Memory B cell (primary cell): Measurements from ENCODE around the gene RUNX2.
A peak's percentile ranks its signal among the peaks of the same experiment; 100 is the strongest.

Source experiments
- ATAC-seq: fragments of 150-1000 bp; cut with Tn5 transposase; 2 replicates; pipeline ENCODE4 v1.10.0; 2021; ENCODE audit warnings: low read depth, mild to moderate bottlenecking, moderate library complexity
- DNase-seq, 2 donors: peaks; one replicate each; pipeline ENCODE4 v3.0.0; 2022; ENCODE audit warnings: low spot score in 2 of 2
- H3K27ac Mint-ChIP-seq: one replicate; pipeline ENCODE4 v1.8.0; 2022; ENCODE audit warnings: mild to moderate bottlenecking, moderate library complexity, mixed read lengths
- H3K27me3 Mint-ChIP-seq: one replicate; pipeline ENCODE4 v1.8.0; 2022; ENCODE audit warnings: mixed read lengths
- H3K36me3 Mint-ChIP-seq: one replicate; pipeline ENCODE4 v1.8.0; 2022; ENCODE audit warnings: mild to moderate bottlenecking, mixed read lengths
- H3K4me1 Mint-ChIP-seq: one replicate; pipeline ENCODE4 v1.8.0; 2022; ENCODE audit warnings: mixed read lengths
- H3K4me3 Mint-ChIP-seq: one replicate; pipeline ENCODE4 v1.8.0; 2022; ENCODE audit warnings: mild to moderate bottlenecking, moderate library complexity, mixed read lengths
- H3K9me3 Mint-ChIP-seq: one replicate; pipeline ENCODE4 v1.8.0; 2022; ENCODE audit warnings: mixed read lengths

Gene RUNX2

DNA sequence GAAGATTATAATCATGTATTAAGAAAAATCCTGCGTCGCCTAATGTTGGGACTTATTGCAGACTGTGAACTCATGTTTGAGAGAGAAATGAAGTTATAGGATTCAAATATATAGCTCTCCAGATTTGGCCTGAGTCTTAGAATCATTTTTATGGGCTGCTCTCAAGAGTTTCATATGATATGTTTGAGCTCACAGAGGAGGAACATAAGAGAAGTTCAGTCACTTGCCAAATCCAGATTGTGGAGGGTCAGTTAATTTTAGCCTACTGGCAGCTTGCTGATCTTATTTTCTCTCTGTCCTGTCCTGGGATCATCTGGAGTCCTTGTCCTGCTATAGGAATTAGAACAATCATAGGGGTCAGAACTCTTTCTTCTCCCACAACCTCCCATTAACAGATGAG, 235.7 kb downstream of the RUNX2 start:
- H3K27ac Mint-ChIP-seq, result no peak overlapping the region
- ATAC-seq (no peak), DNase-seq (no peak)
- H3K4me1 Mint-ChIP-seq, result peaks cover 4% of the 10 kb centered on the region
- peaks cover 3% of the 10 kb centered on the region for H3K27me3 Mint-ChIP-seq
- H3K4me3 Mint-ChIP-seq, result no peak overlapping the region
- H3K9me3 Mint-ChIP-seq, result no peaks in the 10 kb centered on the region
- H3K36me3 Mint-ChIP-seq, result no peaks in the 10 kb centered on the region

DNA sequence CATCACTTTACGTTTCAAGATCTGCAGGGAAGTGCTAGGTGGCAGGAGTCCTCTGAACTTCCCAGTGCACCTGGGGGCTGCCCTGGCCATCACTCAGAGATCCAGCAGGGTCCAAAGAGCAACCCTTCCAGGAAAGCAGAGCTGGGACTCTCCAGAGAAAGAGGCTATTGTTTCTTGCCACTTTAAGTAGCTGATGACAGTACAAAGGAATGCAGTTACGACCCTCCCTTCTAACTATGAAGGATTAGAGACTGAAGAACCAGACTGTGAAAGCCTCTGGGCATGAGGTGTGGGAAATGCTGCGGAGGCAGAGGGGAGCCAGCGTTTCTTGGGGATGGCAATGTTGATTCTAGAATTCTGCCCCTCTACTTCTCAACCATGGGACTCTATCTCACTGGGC, 238.8 kb downstream of the RUNX2 start:
- Mint-ChIP-seq H3K9me3 (no peaks in the 10 kb centered on the region), H3K36me3 (no peaks in the 10 kb centered on the region), H3K4me1 (no peaks in the 10 kb centered on the region), H3K27ac (no peak overlapping the region), H3K4me3 (no peak overlapping the region), H3K27me3 (peaks cover 1% of the 10 kb centered on the region)
- ATAC-seq (no peak), DNase-seq (no peak)

GRCh38 chr6:45567879-45568278, 239.7 kb downstream of the RUNX2 start:
- DNase-seq (no peak), ATAC-seq (no peak)
- Mint-ChIP-seq H3K36me3 (no peaks in the 10 kb centered on the region), H3K9me3 (no peaks in the 10 kb centered on the region), H3K4me1 (no peaks in the 10 kb centered on the region), H3K27ac (no peak overlapping the region), H3K27me3 (peaks cover 1% of the 10 kb centered on the region), H3K4me3 (no peak overlapping the region)

GRCh38 chr6:45568626-45569025, 240.5 kb downstream of the RUNX2 start:
- ATAC-seq, result no peak
- Mint-ChIP-seq H3K27ac (no peak overlapping the region), H3K9me3 (no peaks in the 10 kb centered on the region), H3K36me3 (no peaks in the 10 kb centered on the region), H3K4me1 (no peaks in the 10 kb centered on the region), H3K4me3 (no peak overlapping the region), H3K27me3 (peaks cover 1% of the 10 kb centered on the region)
- DNase-seq, result no peak

DNA sequence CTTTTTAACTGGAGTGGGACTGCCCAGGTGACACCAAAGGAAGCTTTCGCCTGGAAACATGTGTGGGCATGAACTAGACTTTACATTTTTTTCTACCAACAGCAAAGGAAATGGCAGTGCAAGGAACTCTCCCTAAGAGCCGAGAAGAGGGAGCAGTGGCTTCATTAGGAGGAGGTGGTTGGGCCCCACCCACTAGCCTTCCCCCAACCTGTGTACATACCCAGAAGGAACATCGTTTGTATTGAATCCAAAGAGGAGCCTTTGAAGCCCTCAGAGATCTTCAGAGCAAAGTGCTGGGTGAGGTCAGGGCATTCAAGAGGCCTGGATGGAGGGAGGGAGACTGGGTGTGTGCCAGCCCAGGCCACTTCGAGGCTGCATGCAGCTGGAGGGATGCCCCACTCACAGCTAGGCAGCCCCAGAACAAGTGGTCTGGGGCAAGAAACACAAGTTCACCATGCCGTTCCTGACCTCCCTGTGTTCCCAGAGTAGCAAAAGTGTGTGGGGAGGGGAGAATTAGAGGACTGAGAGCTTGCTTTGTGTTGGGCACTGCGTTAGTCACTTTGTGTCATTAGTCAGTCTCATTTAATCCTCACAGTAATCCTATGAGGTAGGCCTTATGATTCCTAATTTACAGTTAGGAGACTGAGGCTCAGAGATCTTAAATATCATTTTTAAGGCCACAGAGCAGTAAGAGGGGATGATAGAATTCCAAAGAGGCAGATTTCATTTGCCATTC, 241.2 kb downstream of the RUNX2 start:
- ATAC-seq, result no peak
- no peaks in the 10 kb centered on the region for H3K36me3 Mint-ChIP-seq
- DNase-seq, result no peak
- H3K27me3 Mint-ChIP-seq, result peaks cover under 1% of the 10 kb centered on the region
- H3K9me3 Mint-ChIP-seq, result no peaks in the 10 kb centered on the region
- peaks cover 2% of the 10 kb centered on the region for H3K4me1 Mint-ChIP-seq
- H3K4me3 Mint-ChIP-seq, result no peak overlapping the region
- H3K27ac Mint-ChIP-seq, result no peak overlapping the region

- Mint-ChIP-seq H3K27ac (no peak overlapping the region), H3K4me3 (no peak overlapping the region), H3K4me1 (peaks cover 2% of the 10 kb centered on the region), H3K27me3 (no peaks in the 10 kb centered on the region), H3K36me3 (no peaks in the 10 kb centered on the region), H3K9me3 (no peaks in the 10 kb centered on the region)
- no peak for ATAC-seq
- DNase-seq, result no peak
These were observed 243.0 kb downstream of the RUNX2 start for GRCh38 chr6:45571159-45571558.

DNA sequence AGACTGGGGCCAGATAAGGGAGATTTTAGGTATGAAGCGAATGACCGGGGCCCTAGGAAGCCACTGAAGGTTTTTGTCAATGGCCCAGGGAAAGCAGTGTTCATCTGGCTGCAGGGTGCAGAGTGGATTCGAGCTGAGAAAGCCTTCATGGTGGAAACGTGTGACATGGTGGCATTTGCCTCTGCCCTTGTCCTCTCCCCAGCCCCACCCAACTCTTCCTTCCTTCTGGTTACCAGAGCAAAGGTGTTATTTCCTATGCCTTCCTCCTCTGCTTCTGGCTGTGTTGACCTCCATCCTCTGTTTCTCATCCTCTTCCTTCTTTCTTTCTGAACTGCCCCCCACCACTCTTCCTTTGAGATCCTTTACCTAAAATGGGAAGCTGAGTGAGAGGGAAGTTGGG, 244.7 kb downstream of the RUNX2 start:
- no peak for ATAC-seq
- no peaks in the 10 kb centered on the region for H3K27me3 Mint-ChIP-seq
- no peak overlapping the region for H3K27ac Mint-ChIP-seq

DNA sequence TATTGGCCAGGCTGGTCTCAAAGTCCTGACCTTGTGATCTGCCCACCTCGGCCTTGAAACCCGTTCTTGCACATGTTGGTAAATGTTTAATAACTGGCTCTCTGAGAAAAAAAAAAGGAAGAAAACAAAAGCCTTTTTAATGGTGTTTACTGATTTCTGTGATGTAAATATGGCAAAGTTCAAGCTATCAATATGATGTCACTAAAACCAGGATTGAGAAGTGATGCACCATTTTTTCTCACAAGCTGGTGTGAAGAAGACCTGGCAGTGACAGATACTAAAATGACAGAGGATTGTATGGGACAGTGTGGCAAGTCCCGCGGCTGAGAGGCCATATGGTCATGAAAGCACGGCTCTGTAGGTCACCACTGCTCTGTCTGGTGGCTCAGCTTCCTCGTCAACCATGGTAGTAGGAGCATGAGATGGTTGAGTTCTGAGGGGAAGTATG, 245.9 kb downstream of the RUNX2 start:
- ATAC-seq, result no peak
- H3K4me3 Mint-ChIP-seq, result no peak overlapping the region
- H3K9me3 Mint-ChIP-seq, result no peaks in the 10 kb centered on the region
- no peaks in the 10 kb centered on the region for H3K36me3 Mint-ChIP-seq
- no peak for DNase-seq
- no peaks in the 10 kb centered on the region for H3K27me3 Mint-ChIP-seq
- peaks cover 2% of the 10 kb centered on the region for H3K4me1 Mint-ChIP-seq
- no peak overlapping the region for H3K27ac Mint-ChIP-seq

More for the DNA sequence above, 244.7 kb downstream of the RUNX2 start:
- no peak for DNase-seq
- Mint-ChIP-seq H3K4me1 (peaks cover 2% of the 10 kb centered on the region), H3K36me3 (no peaks in the 10 kb centered on the region), H3K4me3 (no peak overlapping the region), H3K9me3 (no peaks in the 10 kb centered on the region)

- Mint-ChIP-seq H3K36me3 (no peaks in the 10 kb centered on the region), H3K27ac (no peak overlapping the region), H3K9me3 (no peaks in the 10 kb centered on the region), H3K27me3 (no peaks in the 10 kb centered on the region), H3K4me1 (peaks cover 2% of the 10 kb centered on the region), H3K4me3 (no peak overlapping the region)
- DNase-seq, result no peak
- ATAC-seq, result no peak
These were observed 246.8 kb downstream of the RUNX2 start for GRCh38 chr6:45574885-45575284.

DNA sequence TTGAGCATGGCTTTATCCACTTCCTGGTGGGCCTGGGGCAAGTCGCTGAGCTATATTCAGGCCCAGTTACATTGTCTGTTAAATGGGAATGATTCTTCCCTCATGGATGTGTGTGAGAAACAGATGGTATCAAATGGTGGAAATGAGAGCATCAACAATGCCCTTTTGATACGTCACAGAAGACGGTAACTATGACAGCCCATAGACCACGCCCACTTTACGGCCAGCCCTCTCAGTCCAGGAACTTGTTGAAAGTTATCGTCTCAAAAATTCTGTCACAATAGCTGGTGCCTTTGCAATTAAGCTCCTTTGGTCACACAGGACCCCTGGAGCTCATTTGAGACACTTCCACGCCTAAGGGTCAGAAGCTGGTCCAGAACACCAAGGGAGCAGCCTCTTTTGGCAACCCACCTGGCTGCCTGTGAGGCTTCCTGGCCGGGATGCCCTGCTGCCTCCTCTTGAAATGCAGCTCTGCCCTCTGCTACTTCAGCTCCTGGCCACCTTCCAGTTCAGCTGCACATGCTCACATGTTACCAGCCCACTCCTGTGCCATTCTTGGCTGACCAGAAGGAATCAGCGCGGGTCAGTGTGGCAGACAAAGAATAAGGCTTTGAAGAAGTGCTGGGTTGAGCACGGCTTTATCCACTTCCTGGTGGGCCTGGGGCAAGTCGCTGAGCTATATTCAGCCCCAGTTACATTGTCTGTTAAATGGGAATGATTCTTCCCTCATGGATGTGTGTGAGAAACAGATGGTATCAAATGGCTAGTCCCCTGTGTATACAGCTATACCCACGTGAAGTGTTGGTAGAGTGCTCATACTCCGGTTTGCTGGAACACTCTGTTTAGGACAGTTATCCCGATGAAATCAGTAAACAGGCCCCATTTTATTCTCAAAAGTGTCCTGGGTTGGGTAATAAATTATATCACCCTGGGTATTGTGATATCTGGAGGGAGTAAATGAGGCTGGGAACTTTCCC, 248.8 kb downstream of the RUNX2 start:
- Mint-ChIP-seq H3K4me3 (no peak overlapping the region), H3K4me1 (peaks cover 2% of the 10 kb centered on the region), H3K27me3 (no peaks in the 10 kb centered on the region), H3K9me3 (peaks cover 2% of the 10 kb centered on the region), H3K27ac (no peak overlapping the region), H3K36me3 (peaks cover 2% of the 10 kb centered on the region)
- no peak for DNase-seq
- ATAC-seq, result no peak

GRCh38 chr6:45577836-45578504, 249.8 kb downstream of the RUNX2 start:
- H3K4me1 Mint-ChIP-seq, result peaks cover 2% of the 10 kb centered on the region
- ATAC-seq (no peak), DNase-seq (no peak)
- no peak overlapping the region for H3K27ac Mint-ChIP-seq
- no peaks in the 10 kb centered on the region for H3K27me3 Mint-ChIP-seq
- H3K9me3 Mint-ChIP-seq, result peaks cover 4% of the 10 kb centered on the region
- H3K4me3 Mint-ChIP-seq, result no peak overlapping the region
- peaks cover 7% of the 10 kb centered on the region for H3K36me3 Mint-ChIP-seq

DNA sequence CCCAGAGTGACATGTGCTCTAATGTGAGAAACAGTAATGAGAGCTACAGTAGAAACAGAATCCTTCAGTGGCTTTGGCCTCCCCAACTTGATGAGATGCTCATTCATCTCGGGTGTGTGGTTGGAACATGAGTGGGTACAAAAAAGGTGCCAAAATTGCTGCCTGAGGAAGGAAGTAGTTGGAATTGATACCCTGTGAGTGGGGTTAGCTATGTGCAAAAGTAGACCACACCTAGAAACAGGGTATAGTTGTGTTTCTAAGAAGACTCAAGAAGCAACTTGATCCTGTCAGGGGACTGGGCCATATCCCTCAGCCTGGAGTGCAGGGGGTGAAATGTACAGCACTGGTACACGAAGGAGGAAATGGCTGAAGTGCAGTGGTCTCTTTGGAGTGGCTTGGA, 256.0 kb downstream of the RUNX2 start:
- peaks cover 7% of the 10 kb centered on the region for H3K36me3 Mint-ChIP-seq
- H3K9me3 Mint-ChIP-seq, result peaks cover 4% of the 10 kb centered on the region
- no peak overlapping the region for H3K4me3 Mint-ChIP-seq
- no peak overlapping the region for H3K27ac Mint-ChIP-seq
- peaks cover 7% of the 10 kb centered on the region for H3K27me3 Mint-ChIP-seq
- DNase-seq (no peak), ATAC-seq (no peak)
- H3K4me1 Mint-ChIP-seq, result peaks cover 19% of the 10 kb centered on the region

DNA sequence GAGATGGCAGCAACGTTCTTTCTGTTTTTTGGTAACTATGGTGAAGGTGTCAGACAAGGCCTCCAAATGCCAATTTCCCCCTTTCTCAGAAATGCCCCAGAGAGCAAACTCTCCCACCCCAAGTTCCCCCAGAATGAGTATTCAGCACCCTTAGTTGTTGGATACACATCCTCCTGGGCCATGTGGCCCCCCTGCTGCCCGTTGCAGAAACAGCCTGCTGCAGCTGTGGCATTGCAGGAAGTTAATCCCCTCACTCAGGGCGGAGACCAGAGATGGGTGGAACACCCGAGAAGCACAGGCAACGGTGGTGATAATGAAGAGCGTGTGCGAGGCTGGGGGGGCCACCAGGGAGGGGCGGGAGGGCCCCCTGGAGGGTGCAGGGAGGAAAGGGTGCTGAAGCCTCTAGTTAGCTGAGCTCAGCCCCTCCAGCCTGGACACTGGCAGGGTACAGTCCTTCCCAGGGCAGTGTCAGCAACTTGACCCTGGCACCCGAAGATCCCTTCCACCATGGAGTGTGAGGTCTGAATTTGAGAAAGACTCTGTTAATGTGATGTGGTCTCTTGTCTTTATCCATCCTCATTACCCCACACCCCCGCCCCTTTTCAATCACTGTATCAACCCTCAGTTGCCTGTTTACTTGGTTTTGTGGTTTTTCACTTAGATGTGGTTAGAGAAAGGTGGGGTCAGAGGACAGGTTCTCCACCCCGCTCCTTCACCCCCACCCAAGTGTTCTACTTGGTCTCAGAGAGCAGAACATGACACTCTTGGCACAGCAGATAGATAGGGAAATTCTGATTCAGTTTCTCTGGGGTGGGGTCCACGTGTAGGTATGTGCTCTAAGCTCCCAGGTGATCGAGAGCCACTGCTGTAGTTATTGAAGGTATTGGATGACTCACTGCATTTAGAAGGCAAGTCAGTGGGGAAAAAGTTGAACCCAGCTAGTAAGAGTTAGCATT, 258.4 kb downstream of the RUNX2 start:
- peaks cover 9% of the 10 kb centered on the region for H3K27me3 Mint-ChIP-seq
- peaks cover 3% of the 10 kb centered on the region for H3K9me3 Mint-ChIP-seq
- H3K4me3 Mint-ChIP-seq, result peak overlapping the region; percentile 63
- peaks cover 7% of the 10 kb centered on the region for H3K36me3 Mint-ChIP-seq
- ATAC-seq (peak; percentile 69), DNase-seq (no peak)
- H3K4me1 Mint-ChIP-seq, result peaks cover 19% of the 10 kb centered on the region
- no peak overlapping the region for H3K27ac Mint-ChIP-seq
